Endothelial cell (in vitro differentiated cells): Measurements from ENCODE around the gene TMEM108. TPM values are rescaled to one million over a fixed set of nuclear protein-coding genes. Genes with fewer than 3 reads are reported as not detected.
A peak's percentile ranks its signal among the peaks of the same experiment; 100 is the strongest.

ENCODE experiments used
- DNase-seq: peaks from one replicate; pipeline ENCODE4 v3.0.0; 2021; ENCODE audit warnings: low spot score
- H3K27ac Mint-ChIP-seq: one replicate; pipeline ENCODE4 v1.8.0; 2021; ENCODE audit warnings: mixed read lengths, inconsistent platforms; ENCODE audit not compliant: unreplicated experiment
- H3K27me3 Mint-ChIP-seq: one replicate; pipeline ENCODE4 v1.8.0; 2021; ENCODE audit warnings: mild to moderate bottlenecking, moderate library complexity, mixed read lengths, inconsistent platforms; ENCODE audit not compliant: unreplicated experiment
- H3K36me3 Mint-ChIP-seq: one replicate; pipeline ENCODE4 v1.8.0; 2021; ENCODE audit warnings: mild to moderate bottlenecking, low read depth, mixed read lengths, inconsistent platforms; ENCODE audit not compliant: unreplicated experiment
- H3K4me1 Mint-ChIP-seq: one replicate; pipeline ENCODE4 v1.8.0; 2021; ENCODE audit warnings: mild to moderate bottlenecking, mixed read lengths, inconsistent platforms; ENCODE audit not compliant: unreplicated experiment
- H3K4me3 Mint-ChIP-seq: one replicate; pipeline ENCODE4 v1.8.0; 2021; ENCODE audit warnings: mild to moderate bottlenecking, mixed read lengths, inconsistent platforms; ENCODE audit not compliant: unreplicated experiment
- H3K9me3 Mint-ChIP-seq: one replicate; pipeline ENCODE4 v1.8.0; 2021; ENCODE audit warnings: mixed read lengths, inconsistent platforms; ENCODE audit not compliant: unreplicated experiment
- CTCF ChIP-seq: fragments of 200-600 bp; sonication (generic); IDR thresholded peaks from one replicate; pipeline ENCODE4 v1.5.0; 2021; ENCODE audit warnings: antibody characterized with exemption; ENCODE audit not compliant: unreplicated experiment
- total RNA-seq: library from RNA; stranded (reverse); fragmentation: NEBNext Ultra II Directional; extraction: Animal tissue kit (Norgen Biotek cat#: 25700); gene quantifications from one replicate; pipeline ENCODE4 v1.2.1, GENCODE V29; 2021; ENCODE audit not compliant: unreplicated experiment

The TMEM108 gene
- total RNA-seq, 1 donor from 2014 or later, result 14.2 TPM

GRCh38 chr3:133238015-133238414, 199.8 kb downstream of the TMEM108 start:
- DNase-seq, result no peak
- Mint-ChIP-seq H3K27me3 (no peaks in the 10 kb centered on the region), H3K36me3 (no peaks in the 10 kb centered on the region), H3K27ac (no peak overlapping the region), H3K4me3 (no peak overlapping the region), H3K9me3 (no peaks in the 10 kb centered on the region), H3K4me1 (peaks cover 4% of the 10 kb centered on the region)
- TF ChIP-seq CTCF, result no peak

GRCh38 chr3:133246119-133246518, 207.9 kb downstream of the TMEM108 start:
- H3K4me1 Mint-ChIP-seq, result peaks cover 33% of the 10 kb centered on the region
- no peak for DNase-seq
- no peak overlapping the region for H3K27ac Mint-ChIP-seq
- H3K4me3 Mint-ChIP-seq, result no peak overlapping the region
- TF ChIP-seq CTCF, result no peak
- no peaks in the 10 kb centered on the region for H3K9me3 Mint-ChIP-seq
- H3K36me3 Mint-ChIP-seq, result no peaks in the 10 kb centered on the region
- H3K27me3 Mint-ChIP-seq, result peaks cover 1% of the 10 kb centered on the region

- no peak for TF ChIP-seq CTCF
- peaks cover 1% of the 10 kb centered on the region for H3K27me3 Mint-ChIP-seq
- peaks cover 33% of the 10 kb centered on the region for H3K4me1 Mint-ChIP-seq
- no peak for DNase-seq
- H3K36me3 Mint-ChIP-seq, result no peaks in the 10 kb centered on the region
- no peaks in the 10 kb centered on the region for H3K9me3 Mint-ChIP-seq
- H3K4me3 Mint-ChIP-seq, result no peak overlapping the region
- no peak overlapping the region for H3K27ac Mint-ChIP-seq
Measured at GRCh38 chr3:133246773-133247172, 208.6 kb downstream of the TMEM108 start.

GRCh38 chr3:133248389-133248788, 210.2 kb downstream of the TMEM108 start:
- H3K4me1 Mint-ChIP-seq, result peaks cover 33% of the 10 kb centered on the region
- H3K36me3 Mint-ChIP-seq, result no peaks in the 10 kb centered on the region
- no peak overlapping the region for H3K4me3 Mint-ChIP-seq
- peak overlapping the region; percentile 7 for H3K27ac Mint-ChIP-seq
- peaks cover 1% of the 10 kb centered on the region for H3K27me3 Mint-ChIP-seq
- no peak for DNase-seq
- no peaks in the 10 kb centered on the region for H3K9me3 Mint-ChIP-seq
- TF ChIP-seq CTCF, result no peak

- Mint-ChIP-seq H3K27me3 (peaks cover 1% of the 10 kb centered on the region), H3K4me1 (peaks cover 33% of the 10 kb centered on the region), H3K36me3 (no peaks in the 10 kb centered on the region), H3K9me3 (no peaks in the 10 kb centered on the region), H3K4me3 (no peak overlapping the region), H3K27ac (no peak overlapping the region)
- DNase-seq, result no peak
- TF ChIP-seq CTCF, result no peak
Measured at GRCh38 chr3:133249490-133249889, 211.3 kb downstream of the TMEM108 start.
